GM12878 (cell line): Measurements from ENCODE around the gene GSE1. TPM values are rescaled to one million over a fixed set of nuclear protein-coding genes. Genes with fewer than 3 reads are reported as not detected.
A peak's percentile ranks its signal among the peaks of the same experiment; 100 is the strongest.

Experiments used
- ATAC-seq: fragments of 200-7000 bp; cut with Tn5 transposase; 3 replicates; pipeline ENCODE4 v1.9.1; 2020; ENCODE audit warnings: mild to moderate bottlenecking, moderate library complexity
- BruUV-seq: library from RNA; stranded (reverse); fragments of 400-500 nt; replicated peaks from 2 replicates; lab custom pipeline; 2021; lab: Mats Ljungman, UMichigan
- CTCF ChIA-PET: fragments of 300-600 bp; sonication (Branson Sonifier 250); formaldehyde crosslinking; extraction: SDS; loops from one replicate; lab custom pipeline; 2021; ENCODE audit warnings: inconsistent platforms; lab: Yijun Ruan, JAX
- POLR2A ChIA-PET: fragments of 350-600 bp; formaldehyde crosslinking; extraction: SDS; loops from one replicate; lab custom pipeline; 2021; ENCODE audit warnings: inconsistent platforms; lab: Charles Lee
- RAD21 ChIA-PET: fragments of 300-600 bp; sonication (Branson Sonifier 250); formaldehyde crosslinking; loops from one replicate; lab custom pipeline; 2023; ENCODE audit warnings: antibody characterized with exemption; ENCODE audit not compliant: unreplicated experiment; lab: Charles Lee
- SMC1A ChIA-PET: fragments of 300-600 bp; sonication (Branson Sonifier 250); formaldehyde crosslinking; loops from one replicate; lab custom pipeline; 2023; ENCODE audit not compliant: unreplicated experiment, uncharacterized antibody; lab: Charles Lee
- DNase-seq: peaks from one replicate; pipeline ENCODE4 v3.0.0-alpha.2; 2011; ENCODE audit warnings: low read depth, low spot score
- FAIRE-seq: peaks from 3 replicates; lab custom pipeline; 2011; peaks lifted over from hg19 to GRCh38; lab: Jason Lieb, UNC
- H2AFZ ChIP-seq: 2 replicates; pipeline ENCODE4 v1.6.0; 2011; ENCODE audit warnings: low read depth, low read length, control low read depth; ENCODE audit not compliant: control insufficient read depth
- H3K27ac ChIP-seq: 2 replicates; pipeline ENCODE4 v1.5.1; 2011; ENCODE audit warnings: control low read depth; ENCODE audit not compliant: control insufficient read depth, insufficient read depth
- H3K27me3 ChIP-seq, 2 experiments: replicated peaks in 1 of 2; 2 replicates each; pipeline versions ENCODE4 v1.6.0 to v1.6.1; 2011; ENCODE audit warnings: low read length in 1 of 2; ENCODE audit not compliant: control insufficient read depth in 2 of 2, insufficient read depth in 2 of 2
- H3K36me3 ChIP-seq, 2 experiments: 2 replicates each; pipeline ENCODE4 v1.5.1; 2011; ENCODE audit warnings: low read length in 1 of 2; ENCODE audit not compliant: control insufficient read depth in 2 of 2, insufficient read depth in 2 of 2
- H3K4me1 ChIP-seq: 2 replicates; pipeline ENCODE4 v1.6.1; 2011; ENCODE audit warnings: mild to moderate bottlenecking, low read length, moderate library complexity, mixed read lengths; ENCODE audit not compliant: control insufficient read depth, insufficient read depth
- H3K4me2 ChIP-seq: 2 replicates; pipeline ENCODE4 v1.6.0; 2011; ENCODE audit warnings: control low read depth; ENCODE audit not compliant: control insufficient read depth, insufficient read depth
- H3K4me3 ChIP-seq: fragments of 200-600 bp; sonication (generic); 2 replicates; pipeline ENCODE4 v1.5.1; 2016
- H3K79me2 ChIP-seq: 2 replicates; pipeline ENCODE4 v1.6.0; 2011; ENCODE audit warnings: low read length; ENCODE audit not compliant: control insufficient read depth, insufficient read depth
- H3K9ac ChIP-seq: 2 replicates; pipeline ENCODE4 v1.8.0; 2011; ENCODE audit warnings: low read length, control low read depth, mixed read lengths; ENCODE audit not compliant: control insufficient read depth, insufficient read depth
- H3K9me3 ChIP-seq: replicated peaks from 3 replicates; pipeline ENCODE4 v1.5.1; 2011; ENCODE audit warnings: mild to moderate bottlenecking, low read length; ENCODE audit not compliant: control insufficient read depth, insufficient read depth
- H4K20me1 ChIP-seq: 2 replicates; pipeline ENCODE4 v1.6.0; 2011; ENCODE audit not compliant: control insufficient read depth, insufficient read depth
- BACH1 ChIP-seq: fragments of 450-650 bp; IDR thresholded peaks from 2 replicates; pipeline ENCODE4 v1.6.1; 2017; ENCODE audit warnings: mild to moderate bottlenecking, borderline replicate concordance
- CEBPB ChIP-seq, 2 experiments: fragments of 150-350 bp in 1 of 2; IDR thresholded peaks; 2 replicates each; pipeline ENCODE4 v1.6.1; 2012 to 2014; ENCODE audit warnings: low read depth in 2 of 2, low read length in 2 of 2, borderline replicate concordance in 1 of 2, inconsistent platforms in 1 of 2
- CEBPZ ChIP-seq: fragments of 150-350 bp; IDR thresholded peaks from 2 replicates; pipeline ENCODE4 v1.6.1; 2016; ENCODE audit warnings: low read depth, low read length
- DPF2 ChIP-seq: fragments of 450-650 bp; IDR thresholded peaks from 2 replicates; pipeline ENCODE4 v1.6.1; 2017; ENCODE audit warnings: mild to moderate bottlenecking
- EGR1 ChIP-seq, 2 experiments: IDR thresholded peaks; 1 replicate in 1 of 2; 2 replicates in 1 of 2; pipeline ENCODE4 v1.6.1; 2011 to 2012; ENCODE audit warnings: low read depth in 2 of 2, low read length in 2 of 2, borderline replicate concordance in 1 of 2, mild to moderate bottlenecking in 1 of 2, moderate library complexity in 1 of 2
- HDGF ChIP-seq: fragments of 450-650 bp; IDR thresholded peaks from 2 replicates; pipeline ENCODE4 v1.6.1; 2016; ENCODE audit warnings: antibody characterized with exemption
- JUNB ChIP-seq: IDR thresholded peaks from 2 replicates; pipeline ENCODE4 v1.6.1; 2016; ENCODE audit warnings: antibody characterized with exemption, mild to moderate bottlenecking
- NFIC ChIP-seq: IDR thresholded peaks from 2 replicates; pipeline ENCODE4 v1.6.1; 2012; ENCODE audit warnings: low read depth, mild to moderate bottlenecking, inconsistent platforms, low read length, moderate library complexity
- POLR2A ChIP-seq: IDR thresholded peaks from 2 replicates; pipeline ENCODE4 v1.6.1; 2011; ENCODE audit warnings: low read depth, mild to moderate bottlenecking, low read length
- POLR2AphosphoS2 ChIP-seq: IDR thresholded peaks from 2 replicates; pipeline ENCODE4 v1.6.1; 2011; ENCODE audit warnings: low read depth, mild to moderate bottlenecking, low read length, improper control_type of control experiment, moderate library complexity
- POLR2AphosphoS5 ChIP-seq: IDR thresholded peaks from 2 replicates; pipeline ENCODE4 v1.6.1; 2011; ENCODE audit warnings: mild to moderate bottlenecking, low read length, inconsistent platforms
- SREBF1 ChIP-seq: IDR thresholded peaks from 2 replicates; pipeline ENCODE4 v1.6.1; 2012; ENCODE audit warnings: mild to moderate bottlenecking, low read length
- TCF7 ChIP-seq: IDR thresholded peaks from 2 replicates; pipeline ENCODE4 v1.6.1; 2014; ENCODE audit warnings: antibody characterized with exemption, borderline replicate concordance
- YY1 ChIP-seq: IDR thresholded peaks from 2 replicates; pipeline ENCODE4 v1.6.1; 2011; ENCODE audit warnings: low read depth, mild to moderate bottlenecking, low read length
- WGBS: methylation state at CpG from one replicate; pipeline ENCODE4 v1.1.6; 2016; ENCODE audit warnings: low lambda C conversion rate; ENCODE audit not compliant: insufficient replicate concordance, insufficient coverage; ENCODE audit errors: missing lambda C conversion rate; 5-methylcytosine and 5-hydroxymethylcytosine counted together
- in situ Hi-C: fragments of 300-500 bp; cut with MboI; formaldehyde crosslinking; loops from 9 replicates; pipeline ENCODE4 v1.14.3; 2018; ENCODE audit warnings: mixed read lengths
- intact Hi-C: fragments of 100-400 bp; cut with micrococcal nuclease; formaldehyde crosslinking; loops from one replicate; pipeline ENCODE4 v1.14.2; 2022; ENCODE audit not compliant: unreplicated experiment
- polyA plus RNA-seq, 11 experiments: library from polyadenylated mRNA; depleted of rRNA in 4 of 11; unstranded in 6 of 11; stranded (reverse) in 5 of 11; fragments of >200 nt; fragmentation: Nextera tagmentation in 4 of 11; fragmentation: Illumina TruSeq in 1 of 11; extraction: Ambion mirVana in 4 of 11; extraction: Trizol in 1 of 11; gene quantifications; 1 replicate in 1 of 11; 2 replicates in 10 of 11; pipeline versions ENCODE4 v1.2.1 to v1.2.3, GENCODE V29; 2011 to 2016; ENCODE audit warnings: inconsistent platforms in 2 of 11, missing spikeins in 2 of 11, low read depth in 1 of 11
- total RNA-seq, 4 experiments: library from RNA; depleted of rRNA in 3 of 4; stranded (reverse); fragments of >200 nt in 3 of 4; fragmentation: Illumina TruSeq in 1 of 4; extraction: Trizol in 1 of 4; gene quantifications; 2 replicates each; pipeline versions ENCODE4 v1.2.1 to v1.2.3, GENCODE V29; 2013 to 2021

GSE1 gene
- total and polyA plus RNA-seq, 10 of the 15 experiments (the other 5 are each of a cell fraction or from before 2014, with no cell fraction given), result 4.6 to 58.7 (median 18.2) TPM

GRCh38 chr16:85641305-85641704, 28.2 kb downstream of the GSE1 start:
- intact Hi-C loops (no loop called here), in situ Hi-C loops (no loop called here)
- Histone ChIP-seq H3K9ac (no peak overlapping the region), H3K4me1 (no peaks in the 10 kb centered on the region), H3K4me3 (no peak overlapping the region), H3K27me3 (no peaks in the 10 kb centered on the region), H3K27ac (no peak overlapping the region), H3K79me2 (no peaks in the 10 kb centered on the region; the same call in none of the 2 replicates), H4K20me1 (peaks cover 3% of the 10 kb centered on the region), H2AFZ (no peak overlapping the region), H3K9me3 (no peaks in the 10 kb centered on the region), H3K4me2 (no peak overlapping the region), H3K36me3 (peaks cover 0 to 23% of the 10 kb centered on the region in 2 experiments; a peak in 3 of 4 replicates)
- TF ChIP-seq POLR2A, result peak; percentile 49
- no peak for TF ChIP-seq YY1
- no peak for TF ChIP-seq HDGF
- WGBS, result 93% methylated on average over 23 of the region's 24 CpGs
- DNase-seq (no peak), FAIRE-seq (no peak), ATAC-seq (no peak)
- ChIA-PET SMC1A (no interaction called here), RAD21 (no interaction called here), CTCF (no interaction called here), POLR2A (no interaction called here)
- BruUV-seq, result no TSS peak

- ChIA-PET CTCF (no interaction called here), POLR2A (no interaction called here), RAD21 (no interaction called here), SMC1A (no interaction called here)
- Histone ChIP-seq H3K79me2 (no peaks in the 10 kb centered on the region; the same call in 1 of the 2 replicates), H4K20me1 (peaks cover 3% of the 10 kb centered on the region), H3K9ac (no peak overlapping the region), H3K4me3 (no peak overlapping the region), H3K27me3 (no peaks in the 10 kb centered on the region), H3K36me3 (peaks cover 0 to 22% of the 10 kb centered on the region in 2 experiments; a peak in 3 of 4 replicates), H3K4me1 (no peaks in the 10 kb centered on the region), H3K27ac (no peak overlapping the region), H3K4me2 (no peak overlapping the region), H3K9me3 (no peaks in the 10 kb centered on the region), H2AFZ (no peak overlapping the region)
- intact Hi-C loops (no loop called here), in situ Hi-C loops (no loop called here)
- 81% methylated on average over 12 of the region's 12 CpGs for WGBS
- ATAC-seq (no peak), FAIRE-seq (no peak), DNase-seq (no peak)
- no TSS peak for BruUV-seq
- TF ChIP-seq DPF2 (no peak), CEBPB (IDR thresholded peaks at IDR 0.05; ENCODE audit: borderline replicate concordance in 1 of 2, low read depth in 2 of 2, low read length in 2 of 2) (no peak), JUNB (no peak), BACH1 (no peak), SREBF1 (no peak), NFIC (no peak), POLR2A (no peak), TCF7 (no peak), POLR2AphosphoS5 (no peak), EGR1 (IDR thresholded peaks at IDR 0.05; ENCODE audit: borderline replicate concordance in 1 of 2, low read depth in 2 of 2, low read length in 2 of 2) (no peak), CEBPZ (no peak), POLR2AphosphoS2 (no peak)
These were observed 28.7 kb downstream of the GSE1 start for GRCh38 chr16:85641776-85642176.
